ENCODE measurements around the gene PYGL. TPM values are rescaled to one million over a fixed set of nuclear protein-coding genes. Genes with fewer than 3 reads are reported as not detected.

PYGL gene
- total and polyA plus RNA-seq, 2 donors from 2014 or later: 12.3 to 40.3 TPM

- no peak for TF ChIP-seq CTCF (IDR thresholded peaks at IDR 0.05; ENCODE audit: borderline replicate concordance, extremely low read depth, insufficient read depth)
- intact Hi-C loops (cut with DNase I): no loop called here
- H3K27ac ChIP-seq (ENCODE audit: low read depth in 2 of 2, low read length in 2 of 2): no peak overlapping the region
- DNase-seq (no peak), FAIRE-seq (no peak)
- H3K27me3 ChIP-seq (ENCODE audit: control insufficient read depth, insufficient read depth, low read length): no peaks in the 10 kb centered on the region
- H3K4me1 ChIP-seq (ENCODE audit: control insufficient read depth in 2 of 3, insufficient read depth in 2 of 3, low read depth in 1 of 3, low read length in 3 of 3): no peaks in the 10 kb centered on the region
- H3K9me3 ChIP-seq (ENCODE audit: control insufficient read depth in 2 of 3, insufficient read depth in 1 of 3, low read length in 3 of 3): no peaks in the 10 kb centered on the region
- H3K9ac ChIP-seq (ENCODE audit: low read length in 3 of 3): no peak overlapping the region
- H3K4me3 ChIP-seq (ENCODE audit: low read length in 3 of 3): no peak overlapping the region
- H3K36me3 ChIP-seq (ENCODE audit: control insufficient read depth in 2 of 3, insufficient read depth in 3 of 3, low read length in 3 of 3): peaks cover 0 to 5% (median 4%) of the 10 kb centered on the region in 3 donors
Observed at GRCh38 chr14:50932156-50932555, 12.1 kb downstream of the PYGL start.

GRCh38 chr14:50931559-50931958 is 12.7 kb downstream of the PYGL start:
- no peaks in the 10 kb centered on the region for H3K4me1 ChIP-seq (ENCODE audit: control insufficient read depth in 2 of 3, insufficient read depth in 2 of 3, low read depth in 1 of 3, low read length in 3 of 3)
- H3K36me3 ChIP-seq (ENCODE audit: control insufficient read depth in 2 of 3, insufficient read depth in 3 of 3, low read length in 3 of 3): peaks cover 0 to 5% (median 4%) of the 10 kb centered on the region in 3 donors
- no peak for FAIRE-seq
- H3K4me3 ChIP-seq (ENCODE audit: low read length in 3 of 3): no peak overlapping the region
- no peaks in the 10 kb centered on the region for H3K9me3 ChIP-seq (ENCODE audit: control insufficient read depth in 2 of 3, insufficient read depth in 1 of 3, low read length in 3 of 3)
- no peak overlapping the region for H3K27ac ChIP-seq (ENCODE audit: low read depth in 2 of 2, low read length in 2 of 2)
- no peak for TF ChIP-seq CTCF (IDR thresholded peaks at IDR 0.05; ENCODE audit: borderline replicate concordance, extremely low read depth, insufficient read depth)
- intact Hi-C loops (cut with DNase I): no loop called here
- H3K9ac ChIP-seq (ENCODE audit: low read length in 3 of 3): no peak overlapping the region
- H3K27me3 ChIP-seq (ENCODE audit: control insufficient read depth, insufficient read depth, low read length): no peaks in the 10 kb centered on the region
- DNase-seq: no peak

- Histone ChIP-seq H3K9ac (ENCODE audit: low read length in 3 of 3) (no peak overlapping the region), H3K4me1 (ENCODE audit: control insufficient read depth in 2 of 3, insufficient read depth in 2 of 3, low read depth in 1 of 3, low read length in 3 of 3) (no peaks in the 10 kb centered on the region), H3K4me3 (ENCODE audit: low read length in 3 of 3) (no peak overlapping the region), H3K9me3 (ENCODE audit: control insufficient read depth in 2 of 3, insufficient read depth in 1 of 3, low read length in 3 of 3) (no peaks in the 10 kb centered on the region), H3K27me3 (ENCODE audit: control insufficient read depth, insufficient read depth, low read length) (no peaks in the 10 kb centered on the region), H3K27ac (ENCODE audit: low read depth in 2 of 2, low read length in 2 of 2) (no peak overlapping the region), H3K36me3 (ENCODE audit: control insufficient read depth in 2 of 3, insufficient read depth in 3 of 3, low read length in 3 of 3) (peaks cover 0 to 5% (median 4%) of the 10 kb centered on the region in 3 donors)
- intact Hi-C loops (cut with DNase I): no loop called here
- FAIRE-seq (no peak), DNase-seq (no peak)
- TF ChIP-seq CTCF (IDR thresholded peaks at IDR 0.05; ENCODE audit: borderline replicate concordance, extremely low read depth, insufficient read depth): no peak
Observed at GRCh38 chr14:50929506-50929905, 14.8 kb downstream of the PYGL start.

DNA sequence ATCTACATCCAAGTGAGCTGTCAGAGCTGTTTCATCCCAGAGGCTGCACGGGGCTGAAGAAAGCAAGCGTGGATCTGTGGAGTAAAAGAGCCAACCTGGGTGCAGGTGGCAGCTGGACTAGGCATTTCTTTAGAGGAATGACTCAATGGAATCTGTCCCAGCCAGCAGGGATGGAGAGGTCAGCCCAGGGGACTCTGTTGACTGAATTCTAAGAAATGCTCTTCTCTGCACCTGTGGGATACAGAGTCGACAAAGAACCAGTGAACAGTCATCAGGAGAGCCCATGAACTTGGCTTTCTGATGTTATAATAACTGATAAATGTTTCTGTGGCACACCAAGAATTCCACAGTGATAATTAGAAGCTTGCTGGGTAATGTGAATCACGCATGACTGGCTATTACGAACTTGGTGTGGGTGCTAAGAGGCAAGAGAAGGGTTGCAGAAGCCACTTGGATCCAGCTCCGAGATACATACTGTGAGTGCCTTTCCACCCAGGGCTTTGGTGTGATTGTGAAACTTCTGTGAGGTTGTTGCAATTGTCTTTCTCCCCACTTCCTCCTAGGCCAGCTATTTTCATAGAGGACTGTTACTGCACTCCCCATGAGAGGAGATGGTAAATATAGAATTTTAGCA is 16.2 kb downstream of the PYGL start:
- Histone ChIP-seq H3K4me1 (ENCODE audit: control insufficient read depth in 2 of 3, insufficient read depth in 2 of 3, low read depth in 1 of 3, low read length in 3 of 3) (no peaks in the 10 kb centered on the region), H3K27me3 (ENCODE audit: control insufficient read depth, insufficient read depth, low read length) (no peaks in the 10 kb centered on the region), H3K9ac (ENCODE audit: low read length in 3 of 3) (no peak overlapping the region), H3K4me3 (ENCODE audit: low read length in 3 of 3) (no peak overlapping the region), H3K9me3 (ENCODE audit: control insufficient read depth in 2 of 3, insufficient read depth in 1 of 3, low read length in 3 of 3) (no peaks in the 10 kb centered on the region), H3K36me3 (ENCODE audit: control insufficient read depth in 2 of 3, insufficient read depth in 3 of 3, low read length in 3 of 3) (peaks cover 0 to 5% (median 4%) of the 10 kb centered on the region in 3 donors), H3K27ac (ENCODE audit: low read depth in 2 of 2, low read length in 2 of 2) (no peak overlapping the region)
- intact Hi-C loops (cut with DNase I): no loop called here
- TF ChIP-seq CTCF (IDR thresholded peaks at IDR 0.05; ENCODE audit: borderline replicate concordance, extremely low read depth, insufficient read depth): no peak
- DNase-seq: no peak
- no peak for FAIRE-seq

Measured in kidney (tissue), 14 donors.